HG02852 (cell line): Measurements from ENCODE around the gene SPATA13.

Experiments used
- ATAC-seq: cut with Tn5 transposase; IDR thresholded peaks from one replicate; pipeline ENCODE4 v1.9.1; 2021; ENCODE audit warnings: mild to moderate bottlenecking, moderate library complexity; ENCODE audit not compliant: unreplicated experiment

Gene SPATA13

DNA sequence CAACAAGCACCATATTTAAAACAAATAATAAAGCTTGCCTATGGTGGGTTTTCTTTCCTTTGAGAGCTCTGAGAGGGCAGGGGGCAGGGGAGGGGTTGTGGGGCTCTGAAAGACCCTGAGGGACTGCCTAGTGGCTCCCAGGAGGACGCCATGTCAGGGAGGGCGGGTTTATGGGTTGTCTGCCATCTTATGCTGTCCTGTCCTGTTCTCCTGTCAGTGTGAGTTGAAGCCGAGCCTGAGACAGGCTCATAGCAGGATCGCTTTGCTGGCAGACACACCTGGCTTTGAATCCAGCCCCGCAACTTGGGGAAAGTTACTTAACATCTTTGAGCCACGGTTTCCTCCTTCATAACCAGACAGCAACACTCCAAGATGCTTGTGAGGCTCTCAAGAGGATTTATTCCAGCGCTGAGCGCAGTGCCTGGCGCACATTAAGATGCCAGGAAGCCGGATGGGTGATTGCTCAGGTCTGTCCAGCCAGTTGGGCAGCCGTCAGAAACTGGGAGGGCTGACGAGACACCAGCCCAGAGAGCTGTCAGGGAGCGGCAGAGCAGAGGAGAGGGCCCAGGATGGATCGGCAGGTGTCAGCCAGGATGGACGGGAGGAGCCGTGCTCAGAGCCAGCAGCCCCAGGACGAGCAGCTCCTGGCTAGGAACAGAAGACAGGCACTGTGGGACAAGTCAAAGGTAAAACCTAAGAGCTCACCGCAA is 112.1 kb downstream of the SPATA13 start:
- ATAC-seq = no peak

DNA sequence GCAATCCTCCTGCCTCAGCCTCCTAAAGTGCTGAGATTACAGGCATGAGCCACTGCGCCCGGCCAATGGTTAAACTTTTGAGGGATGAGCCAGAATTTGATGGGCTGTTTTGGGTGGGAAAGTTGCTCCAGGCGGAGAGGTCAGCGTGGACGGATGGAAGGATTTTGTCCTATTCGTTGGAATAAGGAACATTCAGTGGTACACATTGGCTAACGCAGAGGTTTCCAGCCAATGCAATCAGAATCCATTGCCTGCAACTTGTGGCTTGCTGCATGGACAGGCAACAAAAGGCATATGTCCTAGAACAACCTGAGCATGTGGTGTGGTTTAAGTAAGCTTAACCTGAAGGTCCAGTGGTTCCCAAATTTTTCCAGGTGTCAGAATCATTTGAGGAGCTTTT is 113.4 kb downstream of the SPATA13 start:
- ATAC-seq = no peak

- peak; percentile 54 for ATAC-seq
These were observed 114.0 kb downstream of the SPATA13 start for GRCh38 chr13:24274452-24275021.

DNA sequence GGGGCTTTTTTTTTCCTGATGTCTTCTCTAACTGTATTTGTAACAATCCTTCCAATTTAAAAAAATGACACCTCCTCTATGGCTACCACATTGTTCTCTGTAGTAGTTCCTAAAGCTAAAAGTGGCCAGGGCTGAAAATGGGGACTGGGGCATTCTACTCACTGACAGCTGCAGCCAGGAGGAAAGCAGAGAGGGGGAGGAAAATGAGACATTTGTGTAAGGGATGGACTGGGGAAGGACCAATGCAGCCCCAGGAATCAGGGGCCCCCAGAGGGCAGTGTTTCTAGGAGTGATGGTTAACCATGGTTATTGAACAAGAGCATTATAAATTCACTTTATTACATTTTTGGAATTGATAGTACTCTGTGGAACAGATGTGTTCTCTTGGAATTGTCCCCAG is 114.5 kb downstream of the SPATA13 start:
- no peak for ATAC-seq

- no peak for ATAC-seq
These were observed 115.8 kb downstream of the SPATA13 start for GRCh38 chr13:24276306-24276705.

- no peak for ATAC-seq
These were observed 116.3 kb downstream of the SPATA13 start for GRCh38 chr13:24276861-24277260.

- ATAC-seq = no peak
These were observed 117.2 kb downstream of the SPATA13 start for GRCh38 chr13:24277761-24278160.

GRCh38 chr13:24279327-24280110 is 119.0 kb downstream of the SPATA13 start:
- no peak for ATAC-seq

DNA sequence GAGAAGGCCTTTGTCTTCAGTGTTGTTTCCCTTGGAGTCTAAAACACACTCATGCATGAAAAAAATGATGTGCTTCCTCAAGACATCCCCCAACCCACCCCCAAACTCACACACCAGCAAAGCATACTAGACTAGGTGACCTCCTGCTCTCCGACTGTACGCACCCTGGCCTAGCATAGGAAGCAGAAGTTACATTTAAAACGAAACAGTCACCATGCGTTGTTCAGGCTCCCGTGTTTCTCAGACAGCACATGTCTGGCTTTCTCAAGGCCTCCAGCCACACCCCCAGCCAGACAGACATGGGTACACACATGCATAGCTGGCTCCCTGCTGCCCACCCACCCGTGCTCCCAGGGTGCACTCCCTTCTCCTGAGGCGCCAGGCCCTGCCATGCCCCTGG is 120.2 kb downstream of the SPATA13 start:
- ATAC-seq = peak; percentile 80

DNA sequence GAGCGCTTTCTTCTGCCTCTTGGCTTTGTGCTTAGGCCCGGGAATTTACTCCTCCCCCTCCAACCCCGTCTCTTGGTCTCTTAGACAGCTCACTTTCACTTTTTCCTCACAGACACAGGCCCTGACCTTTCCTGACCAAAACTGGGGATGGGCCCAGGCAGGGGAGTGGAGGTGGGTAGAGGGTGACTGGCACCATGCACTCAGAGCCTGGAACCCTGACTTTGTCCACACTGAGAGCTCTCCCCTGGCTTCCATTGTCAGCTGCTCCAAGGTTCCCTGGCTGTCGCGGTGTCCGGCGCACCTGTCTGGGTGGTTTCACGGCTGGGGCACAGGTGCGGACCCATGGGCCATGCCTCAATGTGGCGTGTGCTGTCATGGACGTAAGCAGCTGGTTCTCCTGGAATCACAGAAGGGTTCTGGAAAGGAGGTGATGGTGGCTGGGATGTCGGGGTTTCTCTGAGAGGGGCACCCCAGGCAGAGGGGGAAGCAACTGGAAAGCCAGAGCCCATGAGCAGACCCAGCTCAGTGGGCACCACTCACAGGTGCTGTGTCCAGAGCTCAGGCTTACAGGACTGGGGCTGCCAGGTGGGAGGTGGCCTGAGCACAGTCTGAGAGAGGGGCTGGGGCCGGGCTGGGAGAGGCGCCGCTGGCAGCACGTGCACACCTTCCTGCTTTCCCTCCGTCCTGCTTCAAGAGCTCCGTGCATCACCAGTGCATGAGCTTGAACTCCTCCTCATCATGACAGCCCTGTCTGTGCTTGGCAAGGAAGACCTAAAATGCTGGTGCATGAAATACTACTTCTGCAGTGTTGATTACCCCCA is 120.9 kb downstream of the SPATA13 start:
- ATAC-seq = no peak

DNA sequence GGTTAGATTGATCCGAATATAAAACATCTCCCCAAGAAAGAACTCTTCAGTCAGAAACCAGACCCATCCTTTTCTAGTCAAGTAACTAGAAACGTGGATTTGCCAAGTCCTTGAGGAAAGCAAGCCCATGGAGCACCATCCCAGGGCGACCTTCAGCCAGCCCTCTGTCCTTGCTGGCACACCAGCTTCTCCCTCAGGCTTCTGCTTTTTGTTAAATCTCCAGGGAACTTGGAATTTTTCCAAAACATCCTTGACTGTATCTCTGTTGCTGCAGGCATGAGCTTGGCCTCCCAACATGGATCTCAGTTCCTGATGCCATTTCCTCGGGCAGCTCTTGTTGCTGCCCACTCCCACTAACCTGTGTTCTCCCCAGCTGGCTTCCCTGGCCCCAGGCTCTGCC is 121.7 kb downstream of the SPATA13 start:
- ATAC-seq = no peak

- no peak for ATAC-seq
These were observed 124.5 kb downstream of the SPATA13 start for GRCh38 chr13:24284889-24285565.

- ATAC-seq = no peak
These were observed 126.1 kb downstream of the SPATA13 start for GRCh38 chr13:24286624-24287023.

- ATAC-seq = no peak
These were observed 127.3 kb downstream of the SPATA13 start for GRCh38 chr13:24287748-24288287.

- ATAC-seq = no peak
These were observed 128.3 kb downstream of the SPATA13 start for GRCh38 chr13:24288870-24289269.

GRCh38 chr13:24290280-24290932 is 129.9 kb downstream of the SPATA13 start:
- ATAC-seq = no peak

DNA sequence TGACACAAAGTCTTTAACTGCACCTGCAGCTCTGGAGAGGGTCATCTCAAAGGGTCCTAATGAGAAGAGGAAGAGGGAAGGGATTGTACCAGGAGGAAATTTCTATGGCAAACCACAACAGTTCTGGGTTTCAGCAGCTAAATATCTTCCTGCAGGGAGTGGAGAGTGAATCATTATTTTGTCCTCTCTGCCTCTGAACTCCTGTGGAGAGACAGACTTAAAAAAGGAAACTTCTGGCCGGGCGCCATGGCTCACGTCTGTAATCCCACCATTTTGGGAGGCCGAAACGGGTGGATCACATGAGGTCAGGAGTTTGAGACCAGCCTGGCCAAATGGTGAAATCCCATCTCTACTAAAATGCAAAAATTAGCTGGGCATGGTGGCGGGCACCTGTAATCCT is 132.0 kb downstream of the SPATA13 start:
- ATAC-seq = no peak

- ATAC-seq = no peak
These were observed 133.2 kb downstream of the SPATA13 start for GRCh38 chr13:24293746-24294145.

- no peak for ATAC-seq
These were observed 139.1 kb downstream of the SPATA13 start for GRCh38 chr13:24299488-24300114.
